Limb (tissue), 2 donors: ENCODE measurements around the gene DOCK1.

Experiments
- DNase-seq, 2 donors: peaks; one replicate each; pipeline ENCODE4 v3.0.0-alpha.2; 2016; ENCODE audit errors: extremely low spot score in 2 of 2

Gene DOCK1

DNA sequence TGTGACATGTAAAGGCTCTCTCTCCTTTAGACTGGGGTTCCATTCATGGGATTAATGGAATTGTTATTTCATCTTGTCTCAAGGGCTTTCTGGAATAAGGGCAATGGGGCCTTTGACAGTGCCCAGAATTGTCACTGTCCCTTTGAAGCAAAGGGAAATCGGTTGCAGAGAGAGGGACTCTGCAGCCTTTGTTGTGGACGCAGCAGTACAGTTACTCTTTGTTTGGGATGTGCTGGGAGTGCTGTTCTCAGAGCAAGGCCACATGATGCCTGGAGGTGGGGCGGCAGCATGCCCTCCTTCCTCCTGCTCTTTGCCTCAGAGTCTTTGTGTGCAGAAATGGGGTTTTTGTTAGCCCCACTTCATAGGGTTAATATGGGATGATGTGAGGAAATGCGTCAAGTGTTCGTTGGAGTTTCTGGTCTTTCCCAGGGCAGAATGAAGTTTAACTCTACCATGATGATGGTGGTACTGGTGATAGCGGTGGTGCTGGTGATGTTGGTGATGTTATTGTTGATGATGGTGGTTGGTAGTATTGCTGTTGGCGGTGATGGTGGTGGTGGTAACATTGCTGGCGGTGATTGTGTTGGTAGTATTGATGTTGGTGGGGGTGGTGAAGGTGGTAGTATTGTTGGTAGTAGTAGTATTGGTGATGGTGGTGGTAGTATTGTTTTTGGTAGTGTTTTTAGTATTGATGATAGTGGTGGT, 45.3 kb downstream of the DOCK1 start:
- no peak for DNase-seq

DNA sequence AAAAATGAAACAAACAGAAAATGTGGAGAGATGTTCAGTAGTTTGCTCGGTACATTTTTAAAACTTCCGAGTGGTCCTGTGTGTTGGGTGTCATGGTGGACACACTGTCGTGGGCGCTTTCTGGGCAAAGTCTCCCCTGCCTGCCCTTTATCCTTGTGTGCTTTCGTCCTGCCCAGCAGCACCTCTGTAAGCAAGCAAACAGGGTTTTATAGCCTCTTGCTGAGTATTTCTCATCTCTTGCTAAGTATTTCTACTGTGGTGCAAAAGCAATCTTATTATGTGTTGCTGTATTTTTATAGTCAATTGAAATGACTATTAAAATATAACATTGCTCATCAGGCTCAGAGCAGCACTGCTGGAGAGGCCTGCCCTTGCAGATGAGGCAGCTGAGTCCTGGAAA, 48.7 kb downstream of the DOCK1 start:
- DNase-seq, result no peak

DNA sequence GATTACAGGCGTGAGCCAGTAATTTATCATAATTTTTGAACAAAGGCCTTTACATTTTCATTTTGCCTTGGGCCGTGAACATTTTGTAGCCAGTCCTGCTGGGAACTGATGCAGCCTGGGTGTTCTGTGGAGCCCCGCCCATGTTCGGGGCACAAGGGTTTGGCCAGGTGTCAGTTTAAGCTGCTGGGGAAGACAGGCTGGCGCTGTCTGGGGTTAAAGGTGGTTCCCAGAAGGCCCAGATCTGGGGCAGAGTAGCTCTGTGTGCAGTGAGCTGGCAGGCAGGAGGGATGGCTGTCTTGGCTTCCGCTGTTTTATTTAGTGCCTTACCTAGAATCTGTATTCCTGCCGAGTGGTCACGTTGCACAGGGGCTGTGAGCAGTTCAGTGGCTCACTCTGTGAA, 50.2 kb downstream of the DOCK1 start:
- DNase-seq, result no peak

DNA sequence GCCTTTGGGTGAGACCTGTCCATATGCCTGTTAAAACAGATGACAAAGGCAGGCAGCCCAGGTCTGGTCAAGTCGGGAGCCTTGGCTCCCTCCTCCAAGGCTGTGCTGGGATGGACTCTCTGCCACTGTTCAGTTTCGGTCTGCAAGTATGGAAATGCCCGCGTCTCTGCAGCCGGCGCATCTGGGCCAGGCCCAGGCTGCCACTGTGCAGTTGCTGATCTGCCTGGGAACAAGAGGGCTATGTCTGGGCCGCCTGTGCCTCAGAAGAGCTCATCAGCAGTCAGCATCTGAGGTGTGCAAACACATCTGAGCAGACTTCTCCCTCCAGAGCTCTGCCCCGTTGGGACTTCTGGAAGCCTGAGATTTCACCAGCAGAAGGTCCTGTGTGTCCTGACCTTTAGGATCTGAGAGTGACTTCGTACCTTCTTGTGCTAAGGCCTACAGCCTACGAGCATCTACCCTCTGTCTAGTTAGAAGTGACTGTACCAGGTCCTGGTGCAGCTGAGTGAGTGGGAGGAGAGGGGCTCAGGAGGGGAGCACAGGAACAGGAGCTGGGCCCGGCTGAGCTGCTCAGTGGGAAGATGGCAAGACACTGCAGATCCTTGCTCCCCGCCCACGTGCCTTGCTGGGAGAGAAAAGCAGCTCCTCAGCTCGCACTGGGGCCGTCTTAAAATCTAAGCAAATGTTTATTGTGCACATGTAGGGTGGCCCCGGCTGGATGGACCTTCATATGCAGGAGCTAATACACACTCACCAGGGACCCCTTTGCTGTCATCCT, 50.9 kb downstream of the DOCK1 start:
- DNase-seq, result no peak

DNA sequence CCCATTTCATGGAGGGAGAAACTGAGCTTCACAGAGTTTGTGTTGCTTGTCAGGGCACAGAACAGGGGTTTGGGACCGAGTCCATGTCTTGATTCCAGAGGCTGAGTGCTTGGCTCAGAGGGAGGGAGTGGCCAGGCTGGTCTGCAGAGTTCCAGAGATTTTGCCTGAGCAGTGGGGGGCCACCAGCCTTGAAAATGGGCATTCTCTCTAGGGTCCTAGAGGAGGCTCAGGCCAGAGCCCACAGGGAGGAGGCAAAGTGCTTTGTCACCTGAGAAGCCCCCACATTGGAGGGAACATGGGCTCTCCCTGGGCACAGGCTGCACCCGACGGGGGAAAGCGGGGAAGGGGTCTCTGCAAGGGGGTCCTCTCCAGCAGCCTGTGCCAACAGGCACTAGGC, 51.5 kb downstream of the DOCK1 start:
- no peak for DNase-seq

DNA sequence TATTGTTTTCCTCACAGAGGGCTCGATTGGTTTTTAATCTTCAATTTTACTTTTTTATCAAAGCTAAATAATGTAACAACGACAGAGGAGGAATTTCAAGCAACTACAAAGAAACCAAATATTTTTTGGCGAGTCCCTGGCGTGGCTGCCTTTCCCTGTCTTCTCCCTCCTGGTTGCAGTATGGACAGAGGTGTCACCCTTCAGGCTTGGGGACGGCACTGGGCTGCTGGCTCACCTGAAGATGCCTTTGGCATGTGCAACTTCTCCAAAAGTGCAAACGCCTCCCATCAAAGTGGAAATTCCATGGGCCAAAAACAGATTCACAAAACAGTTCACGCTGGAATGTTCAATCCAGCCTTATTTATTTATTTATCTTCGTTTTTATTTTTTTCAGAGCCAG, 51.9 kb downstream of the DOCK1 start:
- DNase-seq, result no peak

DNA sequence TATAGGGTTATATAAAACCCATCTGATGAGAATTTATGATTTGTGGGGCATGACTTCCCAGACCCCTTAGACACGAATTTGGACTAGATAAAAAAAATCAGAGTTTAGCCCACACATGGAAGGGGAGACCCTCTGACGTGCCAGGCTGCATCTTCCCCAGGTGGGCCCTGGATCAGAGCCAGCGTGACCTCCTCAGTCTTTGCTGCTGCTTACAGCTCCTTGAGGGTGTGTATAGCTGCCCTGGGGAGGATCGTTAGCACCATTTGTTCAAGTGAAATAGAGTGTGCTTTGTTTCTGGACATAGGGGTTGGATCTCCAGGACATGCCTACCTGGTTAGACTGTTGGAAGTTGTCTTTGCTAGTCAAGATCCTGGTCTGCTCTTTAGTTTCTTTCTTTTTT, 54.2 kb downstream of the DOCK1 start:
- DNase-seq, result no peak

DNA sequence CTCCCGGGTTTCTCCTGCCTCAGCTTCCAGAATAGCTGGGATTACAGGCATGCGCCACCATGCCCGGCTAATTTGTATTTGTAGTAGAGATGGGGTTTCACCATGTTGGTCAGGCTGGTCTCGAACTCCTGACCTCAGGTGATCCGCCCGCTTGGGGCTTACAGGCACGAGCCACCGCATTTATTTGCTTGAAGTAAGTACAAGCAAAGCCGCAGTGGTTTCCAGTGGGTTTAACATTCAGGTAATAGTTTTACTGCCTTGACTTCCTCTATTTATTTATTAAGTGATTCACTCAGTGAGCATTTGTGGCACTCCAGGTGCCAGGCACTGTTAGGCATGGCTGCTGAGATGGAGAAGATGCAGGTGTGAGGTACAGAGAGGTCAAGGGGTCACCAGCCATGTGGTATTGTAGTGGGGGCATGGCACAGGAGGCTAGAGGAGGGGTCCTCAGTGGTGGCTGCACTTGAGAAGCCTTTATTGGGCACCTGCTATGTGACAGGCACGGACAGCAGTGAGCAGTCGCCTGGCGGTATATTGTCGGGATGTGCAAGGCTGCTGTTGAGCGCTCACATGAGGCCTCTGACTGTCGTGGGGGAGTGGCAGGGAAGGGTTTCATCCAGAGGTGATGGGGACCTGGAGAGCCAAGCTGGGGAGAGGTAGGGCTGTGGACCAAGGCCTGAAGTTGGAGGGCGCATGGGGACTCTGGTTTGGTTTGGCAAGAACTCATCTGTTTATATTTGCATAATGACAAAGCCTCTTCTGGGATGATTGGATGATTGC, 54.9 kb downstream of the DOCK1 start:
- no peak for DNase-seq

DNA sequence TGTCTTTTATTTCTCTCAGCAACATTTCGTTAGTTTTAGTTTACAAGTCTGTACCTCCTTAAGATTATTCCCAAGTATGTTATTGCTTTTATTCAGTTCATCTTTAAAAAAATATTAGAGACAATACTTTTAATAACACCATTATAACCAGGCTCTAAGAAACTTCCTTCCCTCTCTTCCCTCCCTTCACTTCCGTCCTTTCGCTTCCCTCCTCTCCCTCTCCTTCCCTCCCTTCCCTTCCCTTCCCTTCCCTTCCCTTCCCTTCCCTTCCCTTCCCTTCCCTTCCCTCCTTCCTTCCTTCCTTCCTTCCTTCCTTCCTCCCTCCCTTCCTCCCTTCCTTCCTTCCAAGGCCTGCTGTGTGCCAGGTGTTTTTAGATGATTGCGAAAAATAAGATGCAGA, 58.1 kb downstream of the DOCK1 start:
- no peak for DNase-seq

DNA sequence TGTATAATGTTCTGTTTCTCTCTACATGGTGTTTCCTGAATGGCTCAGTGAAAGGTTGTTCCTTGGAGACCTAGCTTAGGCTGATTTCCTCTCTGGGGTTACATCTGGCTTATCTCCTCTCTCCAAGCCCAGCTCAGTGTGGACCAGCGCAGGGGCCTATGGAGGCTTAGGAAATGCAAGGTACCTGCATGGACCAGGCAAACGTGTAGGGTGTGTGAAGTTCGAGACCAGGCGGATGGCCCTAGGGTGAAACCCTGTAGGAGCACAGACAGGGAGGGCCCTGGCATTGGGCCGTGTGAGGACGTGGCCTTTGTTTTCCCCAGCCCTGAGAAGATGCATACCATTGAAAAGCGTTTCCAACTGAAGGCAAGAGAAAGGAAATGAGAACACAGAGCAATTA, 59.0 kb downstream of the DOCK1 start:
- no peak for DNase-seq

DNA sequence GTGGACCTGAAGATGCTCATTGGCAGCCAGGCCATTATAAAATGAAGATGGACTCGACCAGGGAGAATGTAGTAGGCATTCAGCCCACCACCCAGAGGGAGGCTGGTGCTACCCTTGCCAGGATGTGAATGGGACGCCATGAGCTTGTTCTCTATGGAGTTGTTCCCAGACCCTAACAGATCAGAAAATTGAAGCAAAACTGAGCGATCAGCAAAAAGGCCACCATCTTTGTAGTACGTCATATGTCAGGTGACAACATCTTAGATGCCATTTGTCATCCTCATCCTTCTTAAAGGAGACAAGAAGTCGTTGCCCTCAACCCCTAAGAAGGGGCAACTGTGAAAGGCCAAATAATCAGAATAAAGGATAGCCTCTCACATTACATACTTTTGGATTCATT, 61.7 kb downstream of the DOCK1 start:
- DNase-seq, result no peak

DNA sequence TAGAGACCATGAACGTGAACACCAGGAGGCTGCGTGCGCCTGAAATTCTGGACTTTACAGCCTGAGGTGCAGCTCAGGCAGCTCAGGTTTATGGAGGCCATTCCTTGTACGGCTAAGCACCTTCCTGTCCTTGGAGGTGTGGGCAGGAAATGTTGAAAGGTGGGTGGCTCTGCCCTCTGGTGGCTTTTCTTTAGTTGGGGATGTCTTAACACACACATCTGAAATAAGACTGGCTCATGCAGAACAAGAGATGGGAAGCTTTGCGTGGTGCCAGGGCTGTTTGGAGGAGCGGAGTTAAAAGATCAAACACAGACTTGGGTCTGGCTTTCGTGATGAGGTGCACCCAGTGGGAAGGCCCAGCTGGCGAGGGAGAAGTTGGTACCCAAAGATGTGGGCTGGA, 64.1 kb downstream of the DOCK1 start:
- DNase-seq, result no peak

DNA sequence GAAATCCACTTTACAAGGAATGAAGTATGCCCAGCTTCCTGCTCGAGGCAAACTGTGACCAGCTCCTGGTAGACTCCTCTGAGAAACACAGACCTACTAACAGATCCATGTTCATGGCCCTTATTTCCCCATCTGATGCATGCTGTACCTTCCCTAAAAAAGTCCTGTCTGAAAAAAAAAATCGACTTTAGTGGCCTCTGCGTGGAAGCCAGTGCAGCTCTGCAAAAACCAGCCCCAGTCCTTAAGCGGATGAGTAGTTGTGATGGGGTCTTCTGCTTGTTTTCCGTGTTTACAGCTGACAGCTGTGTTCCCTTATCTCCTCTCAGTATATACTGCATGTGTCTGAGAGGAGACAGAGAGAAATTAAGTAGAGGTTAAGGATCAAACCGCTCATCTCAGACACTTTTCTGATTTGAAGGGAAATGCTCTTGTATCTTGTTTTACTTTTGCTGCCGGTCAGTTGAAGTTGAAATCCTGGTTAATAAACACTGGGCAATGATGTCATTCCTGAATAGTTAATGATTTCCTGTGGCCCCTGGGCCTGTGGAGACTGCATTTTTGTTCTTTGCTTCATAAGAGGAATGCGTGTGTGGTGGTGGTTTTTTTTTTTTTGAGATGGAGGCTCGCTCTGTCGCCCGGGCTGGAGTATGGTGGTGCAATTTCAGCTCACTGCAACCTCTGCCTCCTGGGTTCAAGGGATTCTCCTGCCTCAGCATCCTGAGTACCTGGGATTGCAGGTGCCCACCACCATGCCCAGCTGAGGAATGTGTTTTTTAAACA, 67.6 kb downstream of the DOCK1 start:
- DNase-seq, result no peak

DNA sequence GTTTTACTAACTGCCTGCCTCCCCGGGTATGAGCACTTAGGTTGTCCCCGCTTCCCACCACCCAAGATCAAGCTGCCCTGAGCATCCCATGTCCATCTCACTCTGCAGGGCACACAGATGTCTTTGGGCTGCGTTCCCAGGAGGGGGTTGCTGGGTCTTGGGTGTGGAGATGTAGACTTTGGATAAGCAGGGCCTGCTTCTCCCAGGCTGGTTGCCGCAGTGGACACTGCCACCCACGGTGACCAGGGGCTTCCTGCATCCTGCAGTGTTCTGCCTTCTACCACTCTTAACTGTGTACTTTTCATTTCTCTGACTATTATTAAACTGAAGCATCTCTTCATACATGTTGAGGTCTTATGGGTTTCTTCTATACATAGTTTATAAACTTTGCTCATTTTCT, 70.0 kb downstream of the DOCK1 start:
- DNase-seq, result no peak

DNA sequence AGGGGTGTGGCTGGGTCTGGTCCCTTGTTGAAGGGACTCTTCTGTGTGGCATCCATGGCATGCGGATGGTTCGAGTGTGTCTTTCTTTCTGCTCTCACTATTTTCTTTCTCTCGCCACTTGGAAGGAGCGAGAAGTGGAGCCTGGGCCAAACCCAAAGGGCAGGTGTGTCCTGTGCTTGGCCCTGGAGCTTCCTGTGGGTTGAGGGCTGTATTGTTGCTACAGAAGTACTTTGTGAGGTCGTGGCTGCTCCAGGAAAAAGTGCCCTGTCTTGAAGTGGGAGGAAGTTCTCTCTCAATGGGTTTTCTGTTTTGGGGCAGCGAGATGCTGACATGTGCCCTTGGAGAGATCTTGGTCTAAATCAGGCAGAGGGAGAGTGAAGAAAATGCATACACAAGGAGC, 72.0 kb downstream of the DOCK1 start:
- no peak for DNase-seq

DNA sequence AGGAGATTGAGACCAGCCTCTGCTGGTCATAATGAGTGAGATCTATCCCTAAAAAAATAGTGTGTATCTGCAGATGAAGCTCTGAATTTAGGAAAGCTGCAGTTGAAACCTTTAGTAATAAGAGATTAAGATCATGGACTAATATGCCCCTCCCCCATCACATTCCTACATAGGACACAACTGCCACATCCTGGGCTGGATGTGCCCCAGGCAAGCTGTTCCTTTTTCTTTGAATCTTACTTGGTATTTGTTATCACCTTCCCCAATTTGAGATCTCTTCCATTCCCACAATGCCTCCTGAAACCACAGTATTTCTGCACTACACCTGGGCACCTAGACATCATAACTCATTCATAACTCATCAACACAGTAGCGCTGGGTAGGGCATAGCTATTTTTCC, 74.1 kb downstream of the DOCK1 start:
- DNase-seq, result no peak

DNA sequence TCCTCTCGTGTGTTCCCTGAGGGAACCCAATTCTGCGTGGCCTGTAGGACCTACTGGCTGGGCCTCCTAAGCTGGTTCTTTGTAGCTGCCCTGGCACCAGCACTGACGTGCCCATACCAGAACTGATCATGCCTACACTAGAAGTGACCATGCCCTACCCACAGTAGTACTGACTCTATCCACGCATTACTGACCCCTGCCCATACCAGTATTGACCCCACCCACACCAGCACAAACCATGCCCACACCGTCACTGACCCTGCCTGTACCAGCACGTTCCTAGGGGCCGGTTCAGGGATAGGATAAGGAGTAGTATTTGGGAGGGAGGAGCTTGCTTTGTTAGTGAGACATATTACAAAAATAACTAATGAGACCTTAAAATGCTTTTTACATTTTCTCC, 88.0 kb downstream of the DOCK1 start:
- no peak for DNase-seq

DNA sequence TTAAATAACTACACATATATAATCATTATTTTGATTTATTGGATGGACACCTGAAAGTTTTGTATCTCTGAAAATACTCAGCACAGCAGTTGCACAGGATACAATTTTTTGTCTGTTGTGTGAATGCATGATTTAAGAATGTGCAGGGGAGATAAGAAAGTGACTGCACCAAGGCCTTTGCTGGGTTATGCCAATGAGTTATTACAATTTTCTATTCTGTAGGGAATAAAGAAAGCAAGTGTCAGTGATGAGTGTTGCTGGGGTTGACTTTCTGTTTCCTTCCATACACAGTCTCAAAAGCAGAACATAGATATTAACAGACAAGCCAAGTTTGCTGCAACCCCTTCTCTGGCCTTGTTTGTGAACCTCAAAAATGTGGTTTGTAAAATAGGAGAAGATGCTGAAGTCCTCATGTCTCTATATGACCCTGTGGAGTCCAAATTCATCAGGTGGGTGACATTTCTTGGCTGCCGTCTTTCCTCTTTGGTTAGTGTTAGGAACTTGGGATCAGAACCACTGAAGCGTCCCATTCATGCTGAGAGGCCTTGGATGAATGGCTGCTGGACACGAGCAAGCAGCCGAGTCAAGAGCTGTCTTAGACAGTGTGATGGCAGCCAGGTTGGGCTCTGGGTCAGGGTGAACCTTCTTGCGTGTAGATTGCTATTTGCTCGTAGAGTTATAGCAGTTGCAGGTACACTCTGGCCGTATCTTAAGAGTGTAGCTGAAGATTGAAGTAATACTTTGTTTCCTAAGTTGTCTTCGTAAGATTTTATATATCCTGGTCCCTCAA, 92.8 kb downstream of the DOCK1 start:
- DNase-seq, result no peak

DNA sequence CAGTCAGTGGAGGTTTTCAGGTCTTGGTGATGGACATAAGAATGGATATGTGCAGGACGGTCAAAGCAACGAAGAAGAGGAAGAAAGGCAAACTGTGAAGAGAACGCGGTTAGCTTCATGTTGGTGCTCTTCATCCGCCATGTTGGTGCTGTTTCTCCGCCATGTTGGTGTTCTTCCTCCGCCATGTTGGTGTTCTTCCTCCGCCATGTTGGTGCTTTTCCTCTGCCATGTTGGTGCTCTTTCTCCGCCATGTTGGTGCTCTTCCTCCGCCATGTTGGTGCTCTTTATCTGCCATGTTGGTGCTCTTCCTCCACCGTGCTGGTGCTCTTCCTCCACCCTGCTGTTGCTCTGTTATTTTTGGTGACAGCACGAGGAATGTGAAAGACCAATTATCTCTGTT, 95.4 kb downstream of the DOCK1 start:
- DNase-seq, result no peak

DNA sequence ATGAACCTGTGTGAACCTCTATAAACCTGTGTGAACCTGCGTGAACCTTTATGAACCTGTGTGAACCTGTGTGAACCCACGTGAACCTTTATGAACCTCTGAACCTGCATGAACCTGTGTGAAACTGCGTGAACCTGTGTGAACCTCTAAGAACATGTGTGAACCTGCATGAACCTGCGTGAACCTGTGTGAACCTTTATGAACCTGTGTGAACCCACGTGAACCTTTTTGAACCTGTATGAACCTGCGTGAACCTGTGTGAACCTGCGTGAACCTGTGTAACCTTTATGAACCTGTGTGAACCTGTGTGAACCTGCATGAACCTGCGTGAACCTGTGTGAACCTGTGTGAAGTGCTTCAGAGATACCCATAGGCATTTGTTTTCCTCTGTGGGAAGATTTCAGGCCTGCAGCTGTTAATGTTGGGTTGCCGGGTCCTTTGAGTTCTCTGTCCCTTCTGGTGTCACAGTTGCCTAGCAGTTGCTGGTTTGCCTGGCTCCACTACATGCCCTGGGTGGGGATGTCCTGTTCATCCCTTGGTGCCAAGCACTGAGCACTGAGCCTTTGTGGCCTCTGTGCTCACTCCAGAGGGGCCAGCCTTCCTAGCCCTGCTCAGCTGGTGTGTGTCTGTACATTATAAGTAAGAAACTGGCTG, 97.9 kb downstream of the DOCK1 start:
- no peak for DNase-seq
